IMR-90 (cell line): ENCODE measurements around the gene USP36.

Source experiments
- CEBPB ChIP-seq: IDR thresholded peaks from 2 replicates; pipeline ENCODE4 v1.6.1; 2012; ENCODE audit warnings: low read depth, low read length, improper control_type of control experiment
- CTCF ChIP-seq: conservative IDR thresholded peaks from 2 replicates; pipeline ENCODE4 v1.5.1; 2012; ENCODE audit warnings: mild to moderate bottlenecking, low read depth, low read length, improper control_type of control experiment
- MXI1 ChIP-seq: IDR thresholded peaks from 2 replicates; pipeline ENCODE4 v1.6.1; 2012; ENCODE audit warnings: low read depth, mild to moderate bottlenecking, low read length, moderate library complexity, borderline replicate concordance
- POLR2A ChIP-seq: IDR thresholded peaks from 2 replicates; pipeline ENCODE4 v1.6.1; 2012; ENCODE audit warnings: mild to moderate bottlenecking, low read depth, low read length
- RFX5 ChIP-seq: IDR thresholded peaks from 2 replicates; pipeline ENCODE4 v1.8.0; 2012; ENCODE audit warnings: low read depth, mild to moderate bottlenecking, low read length, moderate library complexity
- SMC3 ChIP-seq: fragments of 150-350 bp; IDR thresholded peaks from 2 replicates; pipeline ENCODE4 v1.6.1; 2016; ENCODE audit warnings: low read depth, mild to moderate bottlenecking, antibody characterized with exemption, low read length, moderate library complexity

- TF ChIP-seq CTCF (no peak), RFX5 (no peak), POLR2A (no peak), MXI1 (no peak), CEBPB (no peak), SMC3 (no peak)
Observed at GRCh38 chr17:78806451-78806850, 34.2 kb downstream of the USP36 start.
